Lung (tissue), 12 donors: Measurements from ENCODE around the gene ZFP36L2. TPM values are rescaled to one million over a fixed set of nuclear protein-coding genes. Genes with fewer than 3 reads are reported as not detected.

ENCODE experiments used
- ATAC-seq: fragments of 200-7000 bp; cut with Tn5 transposase; one replicate; pipeline ENCODE4 v1.9.1; 2020; ENCODE audit warnings: moderate number of reproducible peaks; ENCODE audit not compliant: insufficient read depth, low FRiP score
- DNase-seq, 3 donors: peaks; one replicate each; pipeline ENCODE4 v3.0.0-alpha.2; 2013 to 2017
- H3K27ac ChIP-seq, 2 donors: one replicate each; pipeline ENCODE4 v1.5.1; 2013; ENCODE audit warnings: mild to moderate bottlenecking in 2 of 2, moderate library complexity in 2 of 2, control low read depth in 1 of 2, inconsistent platforms in 1 of 2, low read depth in 1 of 2, low read length in 1 of 2
- H3K27me3 ChIP-seq, 3 donors: one replicate each; pipeline ENCODE4 v1.5.1; 2013; ENCODE audit warnings: low read length in 2 of 3; ENCODE audit not compliant: control insufficient read depth in 3 of 3, insufficient read depth in 3 of 3
- H3K36me3 ChIP-seq, 4 donors: one replicate each; pipeline ENCODE4 v1.5.1; 2013; ENCODE audit warnings: low read length in 4 of 4, mild to moderate bottlenecking in 1 of 4, moderate library complexity in 1 of 4; ENCODE audit not compliant: control insufficient read depth in 4 of 4, insufficient read depth in 4 of 4
- H3K4me1 ChIP-seq, 5 donors: one replicate each; pipeline ENCODE4 v1.5.1; 2013; ENCODE audit warnings: low read length in 5 of 5, mild to moderate bottlenecking in 2 of 5, moderate library complexity in 1 of 5; ENCODE audit not compliant: control insufficient read depth in 5 of 5, insufficient read depth in 5 of 5
- H3K4me3 ChIP-seq: one replicate; pipeline ENCODE4 v1.5.1; 2013; ENCODE audit warnings: mild to moderate bottlenecking, control low read depth, moderate library complexity
- H3K9ac ChIP-seq, 2 donors: one replicate each; pipeline ENCODE4 v1.5.1; 2013; ENCODE audit warnings: low read length in 2 of 2, control low read depth in 1 of 2; ENCODE audit not compliant: insufficient read depth in 1 of 2
- H3K9me3 ChIP-seq, 4 donors: one replicate each; pipeline ENCODE4 v1.5.1; 2013; ENCODE audit warnings: low read length in 3 of 4, mild to moderate bottlenecking in 1 of 4, moderate library complexity in 1 of 4; ENCODE audit not compliant: control insufficient read depth in 4 of 4, insufficient read depth in 3 of 4
- CTCF ChIP-seq: IDR thresholded peaks from 2 replicates; pipeline ENCODE4 v1.5.1; 2012; ENCODE audit warnings: mild to moderate bottlenecking; ENCODE audit errors: control extremely low read depth, extremely low read depth
- WGBS, 2 donors: extraction: QIAGEN DNeasy Blood & Tissue Kit; methylation state at CpG; one replicate each; pipeline ENCODE4 v1.1.7; 2013; 5-methylcytosine and 5-hydroxymethylcytosine counted together
- polyA plus RNA-seq, 2 donors: library from polyadenylated mRNA; stranded (reverse); fragments of 200-250 nt; gene quantifications; one replicate each; pipeline ENCODE4 v1.2.1, GENCODE V29; 2013
- total RNA-seq, 2 donors: library from RNA; depleted of rRNA in 1 of 2; stranded (reverse); fragments of >200 nt in 1 of 2; gene quantifications; one replicate each; pipeline ENCODE4 v1.2.1, GENCODE V29; 2014 to 2021
- donor health status: control.
- donor health status: control.
- donor health status: Bipolar disorder and iron deficiency.
- donor health status: healthy.
- donor health status: DM: yes; HTN: yes; CAD: no.

The ZFP36L2 gene
- total and polyA plus RNA-seq, 4 donors, result 38.3 to 110 (median 66.6) TPM

DNA sequence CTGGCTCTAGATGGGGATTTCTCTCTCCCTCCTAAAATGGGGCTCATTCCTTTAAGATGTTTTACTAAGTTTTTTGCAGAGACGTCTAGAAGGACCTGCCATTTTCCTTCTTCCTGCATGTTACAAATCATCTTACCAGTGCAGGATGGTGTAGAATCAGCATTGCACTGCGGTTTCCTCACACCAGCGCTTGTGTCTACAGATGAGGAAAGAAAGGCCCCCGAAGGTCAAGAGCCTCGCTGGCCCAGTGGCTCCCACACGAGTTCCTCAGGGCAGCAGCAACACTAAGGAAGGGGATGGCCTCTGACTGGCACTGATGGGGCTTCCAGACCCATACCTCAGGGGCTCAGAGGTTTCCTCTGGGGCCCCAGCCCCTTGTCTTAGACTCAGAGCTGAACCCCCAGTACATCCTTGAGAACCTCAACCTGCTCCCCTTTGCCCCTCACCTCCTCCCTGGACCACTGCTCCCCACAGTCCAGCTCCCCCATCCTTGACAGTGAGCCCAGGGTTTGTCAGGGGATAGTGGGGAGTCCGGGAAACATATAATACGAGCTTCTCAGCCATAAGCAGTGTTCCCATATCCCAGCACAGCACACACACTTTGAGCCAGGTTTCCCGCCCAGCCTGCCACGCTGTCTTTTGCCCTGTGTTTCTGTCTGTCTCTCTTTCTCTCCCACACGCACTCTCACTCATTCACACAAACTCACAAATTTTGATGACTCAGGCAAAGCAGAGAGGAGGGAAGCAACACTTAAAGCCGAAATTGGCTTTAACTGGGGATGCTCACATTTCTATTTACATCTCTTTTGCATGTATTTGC is 29.4 kb downstream of the ZFP36L2 start:
- no peaks in the 10 kb centered on the region for H3K27me3 ChIP-seq
- no peak overlapping the region for H3K4me3 ChIP-seq
- DNase-seq (peak in 2 of 3 donors; percentile 34 to 70), ATAC-seq (no peak)
- no peak overlapping the region for H3K27ac ChIP-seq
- H3K36me3 ChIP-seq, result no peaks in the 10 kb centered on the region
- H3K9me3 ChIP-seq, result no peaks in the 10 kb centered on the region
- peaks cover 0 to 19% (median 8%) of the 10 kb centered on the region in 5 donors for H3K4me1 ChIP-seq
- WGBS, 2 donors, result 41 to 67% methylated on average over 12 of the region's 12 CpGs
- H3K9ac ChIP-seq, result no peak overlapping the region
- no peak for TF ChIP-seq CTCF

GRCh38 chr2:43194121-43194869 is 32.1 kb downstream of the ZFP36L2 start:
- peaks cover 0 to 24% (median 8%) of the 10 kb centered on the region in 5 donors for H3K4me1 ChIP-seq
- no peak overlapping the region for H3K4me3 ChIP-seq
- no peak for TF ChIP-seq CTCF
- H3K9ac ChIP-seq, result no peak overlapping the region
- ATAC-seq (peak; percentile 57), DNase-seq (peak; percentile 58 to 84 (median 73))
- WGBS, 2 donors, result 61 to 64% methylated on average over 13 of the region's 13 CpGs
- no peaks in the 10 kb centered on the region for H3K9me3 ChIP-seq
- peak overlapping the region in 1 of 2 donors; percentile 65 for H3K27ac ChIP-seq
- H3K36me3 ChIP-seq, result no peaks in the 10 kb centered on the region
- no peaks in the 10 kb centered on the region for H3K27me3 ChIP-seq

DNA sequence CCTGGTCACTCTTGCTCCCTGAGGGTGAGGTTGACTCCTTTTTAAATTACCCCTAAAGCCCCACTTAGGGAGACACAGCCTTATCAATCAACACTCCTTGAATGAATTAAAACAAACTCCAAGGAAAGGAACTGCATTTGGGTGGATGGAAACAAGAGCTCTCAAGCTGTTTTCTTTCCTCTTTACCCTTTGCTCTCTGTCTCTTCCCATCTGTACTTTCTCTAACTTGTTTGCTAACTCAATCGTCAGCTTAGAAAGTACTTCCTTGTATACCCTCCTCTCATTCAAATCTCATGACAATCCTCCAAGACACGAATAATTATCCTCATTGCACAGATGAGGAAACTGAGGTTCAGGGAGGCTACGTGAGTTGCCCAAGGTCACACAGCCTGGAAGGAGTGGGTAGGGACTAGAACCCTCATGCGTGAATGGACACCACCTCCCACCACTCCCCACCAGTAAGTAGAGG is 32.7 kb downstream of the ZFP36L2 start:
- Histone ChIP-seq H3K27me3 (no peaks in the 10 kb centered on the region), H3K27ac (peak overlapping the region in 1 of 2 donors; percentile 65), H3K9me3 (no peaks in the 10 kb centered on the region), H3K4me3 (no peak overlapping the region), H3K4me1 (peaks cover 0 to 24% (median 8%) of the 10 kb centered on the region in 5 donors), H3K36me3 (no peaks in the 10 kb centered on the region), H3K9ac (no peak overlapping the region)
- ATAC-seq (no peak), DNase-seq (peak in 1 of 3 donors; percentile 17)
- no peak for TF ChIP-seq CTCF
- 44 to 56% methylated on average over 4 of the region's 4 CpGs for WGBS, 2 donors
